C4-2B (cell line): ENCODE results near the gene RANBP17.

ENCODE experiments used
- H3K27ac ChIP-seq: fragments of 450-650 bp; 2 replicates; pipeline ENCODE4 v1.5.1; 2017
- CTCF ChIP-seq: fragments of 450-650 bp; conservative IDR thresholded peaks from 2 replicates; pipeline ENCODE4 v1.5.1; 2017; ENCODE audit warnings: mild to moderate bottlenecking
- ZFX ChIP-seq: fragments of 450-650 bp; IDR thresholded peaks from 2 replicates; pipeline ENCODE4 v1.6.1; 2017

Gene RANBP17

GRCh38 chr5:170861917-170862766, at the start of gene RANBP17:
Gene RANBP17, plus strand, starts transcription at chr5:170862018.
- H3K27ac ChIP-seq = peak within 1 kb of the TSS; percentile 82
- peak; percentile 25 for TF ChIP-seq CTCF
- TF ChIP-seq ZFX = peak; percentile 93

GRCh38 chr5:170813231-170813630, 48.6 kb upstream of the RANBP17 start:
- H3K27ac ChIP-seq = no peak overlapping the region
- TF ChIP-seq CTCF (no peak), ZFX (no peak)

- no peak overlapping the region for H3K27ac ChIP-seq
- TF ChIP-seq CTCF = no peak
Observed at GRCh38 chr5:170817195-170817594, 44.6 kb upstream of the RANBP17 start.

- no peak overlapping the region for H3K27ac ChIP-seq
- TF ChIP-seq CTCF (no peak), ZFX (no peak)
Observed at GRCh38 chr5:170818232-170818631, 43.6 kb upstream of the RANBP17 start.

- TF ChIP-seq CTCF (no peak), ZFX (no peak)
- no peak overlapping the region for H3K27ac ChIP-seq
Observed at GRCh38 chr5:170819824-170820223, 42.0 kb upstream of the RANBP17 start.

GRCh38 chr5:170821257-170821800, 40.5 kb upstream of the RANBP17 start:
- H3K27ac ChIP-seq = peak overlapping the region; percentile 88
- TF ChIP-seq ZFX (no peak), CTCF (no peak)

GRCh38 chr5:170826117-170826516, 35.7 kb upstream of the RANBP17 start:
- H3K27ac ChIP-seq = no peak overlapping the region
- TF ChIP-seq CTCF (no peak), ZFX (no peak)
